GM21447 (cell line): ENCODE measurements around the gene TUT1.
"Not testable (repeated sequence)": the region's sequence is repeated elsewhere in the genome, so short reads cannot be mapped to it uniquely, and the experiment has no call there.

ENCODE experiments used
- ATAC-seq: cut with Tn5 transposase; IDR thresholded peaks from one replicate; pipeline ENCODE4 v1.9.1; 2021; ENCODE audit not compliant: unreplicated experiment

Gene TUT1

GRCh38 chr11:62604460-62605120 lies 13.3 kb upstream of the TUT1 start:
- no peak for ATAC-seq

GRCh38 chr11:62603776-62604299 lies 12.5 kb upstream of the TUT1 start:
- ATAC-seq: no peak

GRCh38 chr11:62603072-62603408 lies 11.7 kb upstream of the TUT1 start:
- no peak for ATAC-seq

- ATAC-seq: no peak
Measured at GRCh38 chr11:62602141-62603071, 11.1 kb upstream of the TUT1 start.

- ATAC-seq: peak; percentile 65
Measured at GRCh38 chr11:62601372-62602140, 10.2 kb upstream of the TUT1 start, which contains the start of gene MTA2. Gene MTA2 (minus strand): TSS chr11:62601865. CDS start chr11:62601450, 415 bp downstream.

GRCh38 chr11:62601122-62601371 lies 9.7 kb upstream of the TUT1 start:
- ATAC-seq: no peak

GRCh38 chr11:62600367-62601121 lies 9.2 kb upstream of the TUT1 start:
- ATAC-seq: no peak

GRCh38 chr11:62599901-62600300 lies 8.6 kb upstream of the TUT1 start:
- ATAC-seq: no peak

- ATAC-seq: peak; percentile 59
Measured at GRCh38 chr11:62599069-62599696, 7.9 kb upstream of the TUT1 start.

- ATAC-seq: no peak
Measured at GRCh38 chr11:62595124-62595523, 3.8 kb upstream of the TUT1 start.

- no peak for ATAC-seq
Measured at GRCh38 chr11:62593434-62594044, 2.2 kb upstream of the TUT1 start.

- ATAC-seq: no peak
Measured at GRCh38 chr11:62592989-62593421, 1.7 kb upstream of the TUT1 start.

- peak; percentile 1 for ATAC-seq
Measured at GRCh38 chr11:62592146-62592815, 958 bp upstream of the TUT1 start.

- no peak for ATAC-seq
Measured at GRCh38 chr11:62588966-62589637, 2.2 kb downstream of the TUT1 start.

GRCh38 chr11:62585356-62585755 lies 6.0 kb downstream of the TUT1 start:
- not testable (repeated sequence) for ATAC-seq

- ATAC-seq: not testable (repeated sequence)
Measured at GRCh38 chr11:62581735-62582134, 9.6 kb downstream of the TUT1 start.

- ATAC-seq: no peak
Measured at GRCh38 chr11:62580959-62581715, 10.2 kb downstream of the TUT1 start.

GRCh38 chr11:62579252-62579651 lies 12.1 kb downstream of the TUT1 start:
- no peak for ATAC-seq
